Measurements from ENCODE around the gene MRPL4.
A peak's percentile ranks its signal among the peaks of the same experiment; 100 is the strongest.

Gene MRPL4

DNA sequence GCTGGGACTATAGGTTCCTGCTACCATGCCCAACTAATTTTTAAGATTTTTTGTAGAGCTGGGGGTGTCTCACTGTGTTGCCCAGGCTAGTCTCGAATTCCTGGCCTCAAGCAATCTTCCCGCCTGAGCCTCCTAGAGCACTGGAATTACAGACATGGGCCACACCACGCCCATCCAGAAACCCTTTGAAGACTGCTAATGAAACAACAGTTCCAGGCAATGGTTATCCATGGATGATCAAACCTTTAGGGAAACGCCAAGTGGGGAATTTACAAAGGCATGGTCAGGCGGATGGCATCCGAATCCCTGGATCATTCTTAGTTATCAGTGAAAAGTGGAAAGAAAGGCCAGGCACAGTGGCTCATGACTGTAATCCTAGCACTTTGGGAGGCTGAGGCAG is 40.3 kb upstream of the MRPL4 start:
- TF ChIP-seq CTCF (IDR thresholded peaks at IDR 0.05; ENCODE audit: low read depth, low read length) = no peak
- H3K4me3 ChIP-seq (ENCODE audit: low read depth, low read length) = no peak overlapping the region

- TF ChIP-seq CTCF (IDR thresholded peaks at IDR 0.05; ENCODE audit: low read depth, low read length) = no peak
- H3K4me3 ChIP-seq (ENCODE audit: low read depth, low read length) = no peak overlapping the region
Observed at GRCh38 chr19:10214784-10215183, 37.2 kb upstream of the MRPL4 start.

DNA sequence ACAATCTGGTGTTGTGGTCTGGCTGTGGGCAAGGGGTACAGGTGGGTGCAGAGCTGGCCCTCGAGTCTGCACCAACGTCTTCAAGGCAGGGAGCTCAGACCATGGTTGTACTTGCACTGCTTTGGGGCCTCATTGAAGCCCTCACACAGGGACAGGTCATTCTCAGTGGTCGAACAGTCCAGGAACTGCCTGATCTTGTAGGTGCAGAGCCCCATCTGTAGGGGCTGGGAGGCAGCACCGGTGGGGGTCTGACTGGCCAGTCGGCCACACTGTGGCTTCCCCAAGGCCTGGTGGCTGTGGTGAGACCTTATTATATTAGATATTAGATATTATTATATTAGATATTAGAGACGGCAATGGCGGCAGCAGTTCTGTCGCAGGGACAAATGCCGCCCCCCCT is 34.9 kb upstream of the MRPL4 start:
- TF ChIP-seq CTCF (IDR thresholded peaks at IDR 0.05; ENCODE audit: low read depth, low read length) = no peak
- H3K4me3 ChIP-seq (ENCODE audit: low read depth, low read length) = no peak overlapping the region

DNA sequence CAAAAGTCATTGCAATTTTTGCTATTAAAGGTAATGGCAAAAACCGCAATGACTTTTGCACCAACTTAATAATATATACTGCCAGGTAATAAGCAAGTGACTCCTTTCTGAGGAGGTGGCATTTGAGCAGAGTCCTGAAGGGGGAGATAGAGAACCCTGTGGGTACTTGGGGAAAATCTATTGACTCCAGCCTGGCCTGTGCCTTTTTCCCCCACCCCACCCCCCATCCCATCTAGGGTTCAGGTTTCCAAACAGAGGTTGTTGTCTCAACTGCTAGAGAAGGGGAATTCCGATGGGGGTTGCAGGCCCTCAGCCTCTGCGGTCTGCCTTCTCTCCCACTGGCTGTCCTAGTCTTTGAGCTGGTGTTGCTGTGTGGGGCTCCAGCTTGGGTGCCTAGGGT is 32.3 kb upstream of the MRPL4 start:
- no peak overlapping the region for H3K4me3 ChIP-seq (ENCODE audit: low read depth, low read length)
- TF ChIP-seq CTCF (IDR thresholded peaks at IDR 0.05; ENCODE audit: low read depth, low read length) = peak; percentile 58

DNA sequence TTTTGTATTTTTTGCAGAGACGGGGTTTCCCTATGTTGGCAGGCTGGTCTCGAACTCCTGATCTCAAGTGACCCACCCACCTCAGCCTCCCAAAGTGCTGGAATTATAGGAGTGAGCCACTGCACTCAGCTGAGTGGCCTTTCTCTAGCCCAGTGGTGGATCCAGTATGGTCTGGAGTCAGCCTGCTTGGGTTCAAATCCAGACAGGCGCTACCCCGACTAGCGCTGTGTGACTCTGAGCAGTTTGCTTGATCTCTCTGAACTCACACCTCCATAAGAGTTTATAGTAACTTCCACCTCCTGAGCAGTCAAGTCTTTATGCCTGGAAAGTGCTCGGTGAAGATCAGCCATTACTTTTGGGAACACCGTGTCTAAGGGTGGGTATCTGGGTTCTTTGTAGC is 31.3 kb upstream of the MRPL4 start:
- TF ChIP-seq CTCF (IDR thresholded peaks at IDR 0.05; ENCODE audit: low read depth, low read length) = no peak
- no peak overlapping the region for H3K4me3 ChIP-seq (ENCODE audit: low read depth, low read length)

DNA sequence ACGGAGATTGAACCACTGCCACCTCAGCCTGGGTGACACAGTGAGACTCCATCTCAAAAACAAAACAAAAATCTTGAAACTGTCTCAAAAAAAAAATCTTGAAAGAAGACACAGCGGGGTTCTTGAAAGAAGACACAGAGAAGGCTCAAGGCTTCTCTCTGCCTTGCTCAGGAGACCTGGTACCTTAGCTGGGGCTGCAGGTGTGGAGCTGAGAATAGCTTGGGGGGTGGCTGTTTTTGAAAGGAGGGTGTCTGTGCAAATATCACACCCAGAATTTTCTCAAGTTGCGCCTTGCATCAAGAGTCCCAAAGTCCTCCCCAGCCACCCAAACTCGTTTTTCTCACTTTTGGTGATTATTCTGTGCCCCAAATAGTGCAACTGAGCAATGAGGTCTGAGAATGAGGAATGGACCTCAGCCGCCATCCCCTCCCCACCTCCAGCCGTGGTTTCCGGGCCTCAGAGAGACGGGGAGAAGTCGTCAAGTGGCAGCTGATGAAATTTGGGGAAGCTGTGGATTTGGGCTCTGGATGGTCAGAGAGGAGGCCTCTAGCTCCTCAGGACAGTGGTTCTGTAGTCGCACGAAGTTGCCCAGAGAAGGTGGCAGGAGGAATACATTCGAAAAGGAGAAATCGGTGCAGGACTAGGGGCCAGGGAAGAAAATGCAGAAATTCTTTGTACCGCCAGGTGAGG is 29.7 kb upstream of the MRPL4 start:
- no peak for TF ChIP-seq CTCF (IDR thresholded peaks at IDR 0.05; ENCODE audit: low read depth, low read length)
- H3K4me3 ChIP-seq (ENCODE audit: low read depth, low read length) = no peak overlapping the region

DNA sequence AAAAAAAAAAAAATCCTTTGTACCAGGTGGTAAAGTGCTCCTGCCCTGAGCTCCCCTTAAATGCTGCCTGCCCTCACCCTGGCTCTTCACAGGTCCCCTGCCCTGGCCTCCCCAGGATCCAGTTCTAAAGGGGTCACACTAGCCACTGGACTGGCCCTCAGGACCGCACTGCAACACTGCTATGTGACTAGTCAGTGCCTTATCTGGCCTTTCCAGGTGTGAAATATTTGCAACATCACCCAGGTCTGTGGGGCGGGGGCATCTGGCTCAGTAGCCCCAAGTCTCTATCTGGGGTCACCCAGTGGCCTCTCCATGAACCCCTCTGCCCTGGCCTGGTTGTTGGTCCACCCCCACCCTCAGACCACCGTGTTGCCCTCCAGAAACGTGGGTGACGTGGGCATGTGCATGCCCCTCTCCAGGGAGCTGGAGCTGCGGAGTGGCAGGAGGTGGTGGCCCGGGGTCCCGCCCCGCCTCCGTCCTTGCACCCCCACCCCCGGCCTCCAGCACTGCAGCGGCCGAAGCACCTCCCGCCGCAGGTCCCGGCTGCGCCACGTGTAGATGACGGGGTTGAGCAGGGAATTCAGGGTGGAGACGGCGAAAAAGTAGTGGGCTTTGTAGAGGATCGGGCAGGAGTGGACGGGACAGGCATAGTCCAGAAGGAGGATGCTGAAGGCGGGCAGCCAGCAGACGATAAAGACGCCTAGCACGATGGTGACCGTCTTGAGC is 28.4 kb upstream of the MRPL4 start:
- no peak for TF ChIP-seq CTCF (IDR thresholded peaks at IDR 0.05; ENCODE audit: low read depth, low read length)
- no peak overlapping the region for H3K4me3 ChIP-seq (ENCODE audit: low read depth, low read length)
